MM.1S (cell line): ENCODE data around the gene FADS3.

Source experiments
- EZH2 ChIP-seq: fragments of 300-600 bp; sonication (generic); optimal IDR thresholded peaks from 2 replicates; pipeline ENCODE3; 2017; ENCODE audit warnings: low read depth, mild to moderate bottlenecking, antibody characterized with exemption, low read length, mixed read lengths
- TF ChIP-seq, protein P1 (sequence below): fragments of 300-600 bp; sonication (generic); IDR thresholded peaks from 2 replicates; pipeline ENCODE4 v1.5.1; 2016; ENCODE audit warnings: antibody characterized with exemption, low read length, mixed read lengths

- no peak for TF ChIP-seq EZH2
- TF ChIP-seq, protein P1, sequence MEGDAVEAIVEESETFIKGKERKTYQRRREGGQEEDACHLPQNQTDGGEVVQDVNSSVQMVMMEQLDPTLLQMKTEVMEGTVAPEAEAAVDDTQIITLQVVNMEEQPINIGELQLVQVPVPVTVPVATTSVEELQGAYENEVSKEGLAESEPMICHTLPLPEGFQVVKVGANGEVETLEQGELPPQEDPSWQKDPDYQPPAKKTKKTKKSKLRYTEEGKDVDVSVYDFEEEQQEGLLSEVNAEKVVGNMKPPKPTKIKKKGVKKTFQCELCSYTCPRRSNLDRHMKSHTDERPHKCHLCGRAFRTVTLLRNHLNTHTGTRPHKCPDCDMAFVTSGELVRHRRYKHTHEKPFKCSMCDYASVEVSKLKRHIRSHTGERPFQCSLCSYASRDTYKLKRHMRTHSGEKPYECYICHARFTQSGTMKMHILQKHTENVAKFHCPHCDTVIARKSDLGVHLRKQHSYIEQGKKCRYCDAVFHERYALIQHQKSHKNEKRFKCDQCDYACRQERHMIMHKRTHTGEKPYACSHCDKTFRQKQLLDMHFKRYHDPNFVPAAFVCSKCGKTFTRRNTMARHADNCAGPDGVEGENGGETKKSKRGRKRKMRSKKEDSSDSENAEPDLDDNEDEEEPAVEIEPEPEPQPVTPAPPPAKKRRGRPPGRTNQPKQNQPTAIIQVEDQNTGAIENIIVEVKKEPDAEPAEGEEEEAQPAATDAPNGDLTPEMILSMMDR = no peak
Observed at GRCh38 chr11:61893981-61894380, 2.6 kb upstream of the FADS3 start.
